ENCODE data around the gene SLC9A5. TPM values are rescaled to one million over a fixed set of nuclear protein-coding genes. Genes with fewer than 3 reads are reported as not detected.

Gene SLC9A5
- total RNA-seq, 1 experiment from 2014 or later, result 2.4 TPM

GRCh38 chr16:67247192-67248072 is 1.3 kb upstream of the SLC9A5 start, which contains the start of gene FHOD1:
TSS of gene FHOD1 (minus strand) at chr16:67247481. CDS start at chr16:67247410, 71 bp downstream.
- POLR2A ChIA-PET, result interaction anchor here (0.6 to 3.5 kb wide), 34 partner anchors 9 to 949 kb away, joined by 3 to 55 read pairs (median 4); partner anchors contain the start of genes ATP6V0D1, HSD11B2, NOL3 and PLEKHG4
- Histone ChIP-seq H3K27me3 (replicated peaks; ENCODE audit: control insufficient read depth, insufficient read depth, low read length) (peaks cover 6% of the 10 kb centered on the region), H3K36me3 (ENCODE audit: control insufficient read depth, insufficient read depth, low read length) (no peaks in the 10 kb centered on the region), H3K9me3 (no peaks in the 10 kb centered on the region), H3K4me1 (peaks cover 24% of the 10 kb centered on the region), H3K4me3 (ENCODE audit: low read depth, low read length) (peak within 1 kb of the TSS; percentile 72)
- H3K4me1 Mint-ChIP-seq (ENCODE audit: low read depth, unreplicated experiment), result peaks cover 40% of the 10 kb centered on the region
- peaks cover 18% of the 10 kb centered on the region for H3K27me3 Mint-ChIP-seq (ENCODE audit: insufficient read depth, unreplicated experiment)
- TF ChIP-seq CTCF (IDR thresholded peaks at IDR 0.05; ENCODE audit: insufficient read depth in 1 of 2, low read depth in 1 of 2, low read length in 1 of 2, severe bottlenecking in 1 of 2, unreplicated experiment in 1 of 2), result peak in 1 of 2 experiments; percentile 14
- H3K27ac Mint-ChIP-seq (ENCODE audit: unreplicated experiment), result peak within 1 kb of the TSS; percentile 87
- intact Hi-C loops (cut with micrococcal nuclease; ENCODE audit: unreplicated experiment), result loop anchor here (2.0 kb wide), 1 partner anchor 55 kb away; the partner anchor contains the start of gene E2F4
- CTCF ChIA-PET, result interaction anchor here (0.6 to 4.2 kb wide), 42 partner anchors 13 to 417 kb away, joined by 3 to 51 read pairs (median 4); partner anchors contain the start of genes CES3, E2F4, ELMO3 and HSD11B2
- peaks cover 36% of the 10 kb centered on the region for H3K36me3 Mint-ChIP-seq (ENCODE audit: insufficient read depth, unreplicated experiment)
- no peaks in the 10 kb centered on the region for H3K9me3 Mint-ChIP-seq (ENCODE audit: unreplicated experiment)
- peak within 1 kb of the TSS; percentile 95 for H3K4me3 Mint-ChIP-seq (ENCODE audit: unreplicated experiment)
- peak; percentile 98 to 99 for DNase-seq
- TSS peak; percentile 62 for BruUV-seq (replicated peaks)

- no peak for TF ChIP-seq CTCF (IDR thresholded peaks at IDR 0.05; ENCODE audit: insufficient read depth in 1 of 2, low read depth in 1 of 2, low read length in 1 of 2, severe bottlenecking in 1 of 2, unreplicated experiment in 1 of 2)
- BruUV-seq (replicated peaks), result no TSS peak
- DNase-seq, result no peak
- H3K27me3 Mint-ChIP-seq (ENCODE audit: insufficient read depth, unreplicated experiment), result peaks cover 18% of the 10 kb centered on the region
- H3K9me3 ChIP-seq, result no peaks in the 10 kb centered on the region
- peak overlapping the region; percentile 95 for H3K4me3 Mint-ChIP-seq (ENCODE audit: unreplicated experiment)
- peaks cover 24% of the 10 kb centered on the region for H3K4me1 ChIP-seq
- H3K4me1 Mint-ChIP-seq (ENCODE audit: low read depth, unreplicated experiment), result peaks cover 36% of the 10 kb centered on the region
- peaks cover 36% of the 10 kb centered on the region for H3K36me3 Mint-ChIP-seq (ENCODE audit: insufficient read depth, unreplicated experiment)
- intact Hi-C loops (cut with micrococcal nuclease; ENCODE audit: unreplicated experiment), result no loop called here
- ChIA-PET POLR2A (interaction anchor here (0.6 to 3.5 kb wide), 11 partner anchors 12 to 539 kb away, joined by 3 to 55 read pairs (median 4); partner anchors contain the start of genes HSD11B2 and TMEM208), CTCF (interaction anchor here (0.6 to 4.2 kb wide), 15 partner anchors 12 to 368 kb away, joined by 3 to 51 read pairs (median 7); partner anchors contain the start of genes ELMO3, PDP2 and TMEM208)
- H3K36me3 ChIP-seq (ENCODE audit: control insufficient read depth, insufficient read depth, low read length), result no peaks in the 10 kb centered on the region
- peak overlapping the region; percentile 72 for H3K4me3 ChIP-seq (ENCODE audit: low read depth, low read length)
- peak overlapping the region; percentile 87 for H3K27ac Mint-ChIP-seq (ENCODE audit: unreplicated experiment)
- peaks cover 6% of the 10 kb centered on the region for H3K27me3 ChIP-seq (replicated peaks; ENCODE audit: control insufficient read depth, insufficient read depth, low read length)
- H3K9me3 Mint-ChIP-seq (ENCODE audit: unreplicated experiment), result no peaks in the 10 kb centered on the region
These were observed 742 bp upstream of the SLC9A5 start for GRCh38 chr16:67248073-67248400.
